Stimulated activated CD4-positive, alpha-beta T cell treated with anti-CD3 and anti-CD28 coated beads, Interleukin-1b, Interleukin-23, amount 100 ng/mL, for 24 hours (primary cell): ENCODE results near the gene CDC37L1.

Experiments
- DNase-seq, 4 experiments: peaks; one replicate each; pipeline ENCODE4 v3.0.0-alpha.2; 2020; ENCODE audit warnings: low read depth in 4 of 4, low spot score in 1 of 4

Gene CDC37L1

DNA sequence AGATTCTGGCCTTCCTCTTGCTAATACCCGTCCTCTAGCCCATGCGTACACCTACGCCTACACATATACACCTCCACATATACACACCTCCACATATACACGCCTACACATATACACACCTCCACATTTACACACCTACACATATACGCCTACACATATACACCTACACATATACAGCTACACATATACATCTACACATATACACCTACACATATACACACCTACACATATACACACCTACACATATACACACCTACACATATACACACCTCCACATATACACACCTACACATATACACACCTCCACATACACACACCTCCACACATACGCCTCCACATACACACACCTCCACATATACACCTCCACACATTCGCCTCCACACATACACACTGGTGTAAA lies 34.5 kb downstream of the CDC37L1 start:
- no peak for DNase-seq

DNA sequence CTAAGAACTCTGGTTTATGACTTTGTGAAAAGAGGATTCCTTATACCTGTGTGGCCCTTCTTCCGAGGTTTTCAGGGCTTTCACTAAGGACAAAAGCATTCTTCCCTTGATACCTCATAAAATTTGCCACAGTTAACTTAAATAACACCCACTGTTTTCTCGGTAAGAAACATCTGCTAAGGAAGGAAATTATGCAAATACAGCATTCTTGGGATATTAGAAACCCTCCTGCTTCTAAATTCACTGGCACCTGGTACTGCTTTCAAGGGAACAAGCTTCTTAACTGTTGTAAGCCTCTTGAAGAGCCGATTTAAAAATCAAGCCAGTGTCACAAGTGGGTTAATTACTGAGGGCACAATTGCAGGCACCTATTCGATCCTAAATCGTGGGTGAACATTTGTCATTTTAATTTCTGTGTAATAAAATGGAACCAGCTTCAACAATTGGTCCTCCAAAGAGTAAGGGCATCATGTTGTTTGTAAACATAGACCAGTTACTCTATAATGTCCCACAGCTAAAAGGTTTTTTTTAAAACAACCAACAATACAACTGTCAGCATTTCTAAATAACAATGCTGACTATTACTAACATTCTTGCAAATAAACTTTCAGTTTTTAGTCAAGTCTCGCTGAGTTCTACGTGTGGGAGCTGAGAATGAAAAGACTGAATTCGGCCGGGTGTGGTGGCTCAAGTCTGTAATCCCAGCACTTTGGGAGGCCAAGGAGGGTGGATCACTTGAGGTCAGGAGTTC lies 35.1 kb downstream of the CDC37L1 start:
- DNase-seq, result no peak

DNA sequence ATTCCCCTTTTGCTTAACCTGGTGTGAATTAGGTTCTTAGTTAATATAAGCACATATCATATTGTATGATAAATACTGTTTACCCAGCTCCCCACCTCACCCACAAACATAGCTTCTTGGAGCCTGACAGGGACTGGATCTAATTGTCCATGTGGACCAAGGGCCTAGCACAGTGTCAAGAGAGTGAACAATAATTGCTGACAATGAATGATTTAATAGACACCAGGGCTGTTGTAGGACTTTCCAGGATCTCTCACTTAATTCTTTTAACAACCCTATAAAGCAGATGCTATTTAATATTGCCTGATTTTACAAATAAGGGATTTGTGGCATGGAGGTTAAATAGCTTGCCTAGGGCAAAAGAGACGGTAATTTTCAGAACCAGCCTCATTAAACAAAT lies 36.8 kb downstream of the CDC37L1 start:
- no peak for DNase-seq

DNA sequence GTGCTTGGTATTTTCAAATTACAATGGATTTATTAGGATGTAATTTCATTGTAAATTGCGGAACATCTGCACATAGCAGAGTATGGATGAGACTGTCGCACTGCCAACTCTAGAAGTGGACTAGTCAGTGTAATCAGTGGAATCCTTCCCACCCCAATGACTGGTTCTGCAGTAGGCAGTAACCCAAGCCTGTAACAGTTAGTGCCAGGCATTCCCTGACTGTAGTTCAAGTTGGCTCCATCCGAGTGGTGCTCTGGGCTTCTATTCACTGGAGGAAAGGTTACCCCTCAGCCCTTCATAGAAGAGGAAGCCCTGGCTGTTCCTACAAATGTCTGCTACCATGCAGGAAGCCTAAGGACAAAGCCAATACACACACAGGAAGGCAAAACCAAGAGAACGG lies 38.4 kb downstream of the CDC37L1 start:
- no peak for DNase-seq

GRCh38 chr9:4718911-4719310 lies 39.5 kb downstream of the CDC37L1 start:
- DNase-seq, result no peak

- no peak for DNase-seq
Measured at GRCh38 chr9:4721736-4722135, 42.4 kb downstream of the CDC37L1 start.

- no peak for DNase-seq
Measured at GRCh38 chr9:4725706-4726442, 46.5 kb downstream of the CDC37L1 start.

GRCh38 chr9:4727593-4727992 lies 48.2 kb downstream of the CDC37L1 start:
- DNase-seq, result no peak

- DNase-seq, result no peak
Measured at GRCh38 chr9:4732890-4733289, 53.5 kb downstream of the CDC37L1 start.

DNA sequence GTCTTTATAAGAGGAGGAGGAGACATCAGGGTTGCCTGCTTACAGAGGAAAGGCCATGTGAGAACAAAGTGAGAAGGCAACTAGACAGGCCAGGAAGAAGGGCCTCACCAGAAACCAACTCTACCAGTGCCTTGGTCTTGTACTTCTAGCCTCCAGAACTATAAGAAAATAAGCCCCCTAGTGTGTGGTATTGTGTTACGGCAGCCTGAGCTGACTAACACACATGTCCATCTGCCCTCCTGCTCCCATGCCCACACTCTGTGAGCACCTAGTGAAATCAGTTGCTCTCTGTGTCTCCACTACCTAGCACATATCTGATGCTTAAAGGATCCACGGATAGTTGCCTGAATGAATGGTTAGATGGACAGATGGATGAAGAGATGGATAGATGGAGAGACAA lies 54.8 kb downstream of the CDC37L1 start:
- no peak for DNase-seq

GRCh38 chr9:4738866-4739586 lies 59.7 kb downstream of the CDC37L1 start:
- DNase-seq, result no peak

DNA sequence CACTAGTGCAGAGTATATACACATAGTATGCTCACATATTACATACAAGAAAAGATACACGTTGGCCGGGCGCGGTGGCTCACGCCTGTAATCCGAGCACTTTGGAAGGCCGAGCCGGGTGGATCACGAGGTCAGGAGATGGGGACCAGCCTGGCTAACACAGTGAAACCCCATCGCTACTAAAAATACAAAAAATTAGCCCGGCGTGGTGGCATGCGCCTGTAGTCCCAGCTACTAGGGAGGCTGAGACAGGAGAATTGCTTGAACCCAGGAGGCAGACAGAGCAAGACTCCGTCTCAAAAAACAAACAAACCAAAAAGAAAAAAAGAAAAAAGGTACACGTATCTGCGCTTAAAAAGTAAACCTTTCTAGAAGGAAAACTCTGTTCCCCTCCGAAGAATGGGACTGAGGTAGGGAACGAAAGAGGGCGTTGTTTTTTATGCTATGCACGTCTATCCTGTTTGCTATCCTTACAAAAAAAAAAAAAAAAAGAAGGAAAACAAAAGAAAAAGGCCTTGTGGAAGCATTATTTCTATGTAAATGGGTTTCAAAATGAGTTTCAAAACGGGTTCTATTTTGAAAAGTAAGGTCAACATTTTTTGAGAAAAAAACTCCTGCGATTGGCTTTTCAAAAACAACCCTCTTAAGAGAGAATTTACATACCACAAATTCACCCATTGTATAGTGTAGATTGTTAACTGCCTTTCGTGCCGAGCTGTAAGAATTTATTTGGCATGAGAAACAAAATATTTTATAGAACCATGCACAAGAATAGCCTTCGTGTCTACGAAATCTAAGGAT lies 60.4 kb downstream of the CDC37L1 start:
- no peak for DNase-seq

DNA sequence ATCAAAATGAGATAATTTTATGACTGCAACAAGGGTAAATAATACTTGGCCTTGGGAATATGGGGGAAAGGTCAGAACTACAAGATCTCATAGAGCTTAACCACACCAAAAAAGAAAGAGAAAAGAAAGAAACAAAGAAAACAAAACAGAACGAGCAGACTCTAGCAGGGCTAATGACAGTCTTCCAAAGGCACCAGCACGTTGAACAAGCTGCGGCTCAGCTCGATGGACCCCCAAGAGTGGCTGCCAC lies 60.9 kb downstream of the CDC37L1 start:
- DNase-seq, result no peak

DNA sequence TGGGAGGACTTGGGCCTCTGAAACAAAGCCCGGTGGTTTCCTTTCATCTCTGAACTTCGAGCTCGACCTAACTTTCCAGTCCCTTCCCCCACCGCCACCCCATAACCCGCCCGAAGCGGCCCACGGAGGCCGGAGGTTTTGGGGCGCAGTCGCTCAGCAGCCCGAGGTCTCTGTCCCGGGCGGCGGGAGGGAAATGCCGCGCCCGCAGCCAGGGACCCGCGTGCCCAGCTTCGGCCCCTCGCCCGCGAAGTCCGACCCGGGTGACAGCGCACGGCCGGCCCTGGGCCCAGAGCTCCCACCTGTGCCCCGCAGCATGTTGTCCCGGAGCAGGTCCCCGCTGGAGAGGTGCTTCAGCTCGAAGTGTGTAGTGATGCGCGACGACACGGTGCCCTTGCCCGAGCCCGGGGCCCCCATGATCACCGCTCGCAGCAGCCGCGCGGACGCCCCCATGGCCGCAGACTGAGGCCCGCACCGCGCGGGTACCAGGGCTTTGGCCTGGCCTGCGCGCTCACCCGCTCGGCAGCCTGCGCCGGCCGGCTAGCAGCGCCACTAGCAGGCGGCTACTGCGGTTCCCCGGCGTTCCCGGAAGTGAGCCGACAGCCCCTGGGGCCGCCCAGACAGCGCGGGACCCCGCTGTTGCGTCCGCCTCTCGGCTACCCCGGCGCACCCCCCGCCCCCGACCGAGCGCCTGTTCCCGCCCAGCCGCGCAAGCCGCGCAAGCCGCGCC lies 61.4 kb downstream of the CDC37L1 start, which contains the start of gene AK3:
TSS of gene AK3 (minus strand) at position 565 of the 727 bp plus-strand sequence. CDS start at position 450, 115 bp downstream.
- DNase-seq, result peak; percentile 47 to 85 (median 66)

DNA sequence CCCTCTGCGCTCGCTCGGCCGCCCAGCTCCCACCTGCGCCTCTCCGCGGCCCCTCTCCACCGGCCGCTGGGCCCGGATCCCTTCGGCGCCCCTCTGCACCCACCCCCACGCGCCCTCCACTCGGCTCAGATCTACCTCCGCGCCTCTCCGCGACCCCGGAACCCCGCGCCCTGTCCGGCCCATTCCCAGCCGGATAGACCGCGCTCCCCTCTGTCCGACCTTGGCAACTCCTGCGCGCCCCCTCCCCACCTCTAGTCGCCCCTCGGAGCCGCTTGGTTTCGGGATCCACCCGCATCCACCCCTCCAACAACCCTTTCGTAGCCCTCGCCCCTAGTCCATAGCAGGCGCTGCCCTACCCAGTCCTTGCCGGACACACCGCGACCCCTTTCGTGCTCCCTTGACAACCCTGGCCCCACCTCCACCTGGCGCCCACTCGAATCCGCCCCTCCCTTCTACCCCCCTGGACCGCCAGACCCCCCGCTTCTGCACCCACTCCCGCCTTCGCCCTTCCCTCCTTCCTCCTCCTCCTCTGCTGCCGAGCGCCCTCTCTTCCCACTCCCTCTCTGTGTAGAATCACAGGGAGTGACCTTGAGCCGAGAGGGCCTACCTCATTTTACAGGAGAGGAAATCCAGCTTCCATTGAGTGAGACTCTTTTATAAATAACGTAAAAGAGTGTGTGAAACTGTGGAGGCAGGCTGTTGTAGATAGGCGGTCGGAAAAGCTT lies 62.2 kb downstream of the CDC37L1 start:
- peak in 1 of 4 experiments; percentile 6 for DNase-seq

DNA sequence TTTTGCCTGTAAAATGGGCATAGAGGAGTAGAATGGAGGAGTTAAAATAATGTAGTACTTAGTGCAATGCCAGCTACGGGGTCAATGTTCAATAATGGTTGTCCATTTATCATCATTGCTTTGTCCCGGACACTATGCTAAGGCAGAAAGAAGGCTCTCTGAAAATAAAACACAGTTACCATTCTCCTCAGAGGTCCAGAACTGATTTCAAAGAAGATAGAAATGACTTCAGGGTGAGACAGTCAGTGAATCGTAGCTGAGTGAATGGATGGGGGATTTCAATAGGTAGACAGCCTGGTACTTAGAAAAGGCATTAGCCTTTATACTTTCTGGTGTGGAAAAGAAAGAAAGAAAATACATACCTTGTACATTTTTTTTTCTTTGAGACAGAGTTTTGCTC lies 62.9 kb downstream of the CDC37L1 start:
- DNase-seq, result no peak

DNA sequence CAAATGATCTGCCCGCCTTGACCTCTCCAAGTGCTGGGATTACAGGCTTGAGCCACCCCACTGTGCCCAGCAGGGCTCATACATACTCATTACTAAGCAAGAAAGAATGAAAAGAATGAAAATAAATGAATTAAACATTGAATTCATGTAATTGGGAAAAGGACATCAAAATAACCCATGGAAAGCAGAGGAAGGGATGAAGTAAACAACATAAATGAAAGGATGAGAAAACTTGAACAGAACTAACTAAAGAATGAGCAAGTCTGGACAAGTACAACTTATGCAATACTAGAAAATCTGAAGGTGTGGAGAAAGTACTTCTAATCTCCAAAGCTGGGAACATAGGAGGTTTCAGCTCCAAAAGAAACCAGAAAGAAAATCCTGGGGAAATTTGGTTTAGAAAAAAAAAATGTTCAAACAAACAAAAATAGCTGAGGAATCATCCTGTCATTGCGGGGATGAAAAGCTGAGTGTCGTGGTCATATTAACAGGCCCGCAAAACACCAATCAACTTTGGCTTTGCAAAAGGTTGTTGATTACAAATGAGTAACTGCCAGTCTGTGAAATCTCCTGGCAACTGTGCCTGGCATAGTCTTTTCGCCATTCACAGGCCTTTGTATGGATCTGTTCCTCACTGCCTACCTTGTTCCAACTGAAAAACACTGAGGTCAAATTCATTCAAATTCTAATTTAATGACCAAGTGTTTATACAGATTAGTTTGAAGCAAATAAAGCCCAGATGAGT lies 63.9 kb downstream of the CDC37L1 start:
- no peak for DNase-seq

GRCh38 chr9:4746278-4747030 lies 67.1 kb downstream of the CDC37L1 start:
- DNase-seq, result no peak

DNA sequence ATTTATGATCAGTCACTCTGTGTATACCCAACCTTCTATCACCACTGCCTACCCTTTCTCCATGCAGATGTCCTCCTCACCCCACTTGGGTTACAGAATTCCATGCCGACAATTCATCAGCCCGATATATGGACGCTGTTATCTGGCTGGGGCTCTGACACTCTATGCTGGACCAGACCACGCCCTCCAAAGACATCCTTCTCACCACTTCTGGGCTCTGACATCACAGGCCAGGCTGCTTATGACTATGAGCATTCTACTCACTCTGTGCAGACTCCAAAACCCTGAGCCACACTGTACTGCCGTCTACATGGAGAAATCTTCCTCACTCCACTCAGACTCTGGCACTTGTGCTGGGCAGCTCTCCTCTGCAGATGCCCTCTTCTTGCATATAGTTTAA lies 69.2 kb downstream of the CDC37L1 start:
- DNase-seq, result no peak
